HepG2 (cell line): ENCODE measurements around the gene TOB2. TPM values are rescaled to one million over a fixed set of nuclear protein-coding genes. Genes with fewer than 3 reads are reported as not detected.

Experiments
- ATF1 ChIP-seq: IDR thresholded peaks from 2 replicates; pipeline ENCODE4 v1.6.1; 2016; ENCODE audit warnings: mild to moderate bottlenecking, control low read depth
- FOXJ3 ChIP-seq: sonication (generic); formaldehyde crosslinking; IDR thresholded peaks from 2 replicates; pipeline ENCODE4 v1.4.0; 2020; ENCODE audit warnings: missing genetic modification reagents, mild to moderate bottlenecking, borderline replicate concordance
- FOXO1 ChIP-seq: sonication (generic); formaldehyde crosslinking; IDR thresholded peaks from 2 replicates; pipeline ENCODE4 v1.4.0; 2020; ENCODE audit warnings: missing genetic modification reagents
- GZF1 ChIP-seq: sonication (generic); formaldehyde crosslinking; IDR thresholded peaks from 2 replicates; pipeline ENCODE4 v1.5.1; 2020; ENCODE audit warnings: mild to moderate bottlenecking, missing genetic modification reagents
- HNRNPLL ChIP-seq: fragments of 200-400 bp; formaldehyde crosslinking; IDR thresholded peaks from 2 replicates; pipeline ENCODE4 v1.6.1; 2017; ENCODE audit warnings: mild to moderate bottlenecking, low read depth, low read length; ENCODE audit not compliant: poor library complexity, severe bottlenecking
- HOXD1 ChIP-seq: sonication (generic); formaldehyde crosslinking; IDR thresholded peaks from 2 replicates; pipeline ENCODE4 v1.5.0; 2020; ENCODE audit warnings: missing genetic modification reagents
- IKZF1 ChIP-seq: fragments of 450-650 bp; IDR thresholded peaks from 2 replicates; pipeline ENCODE4 v1.7.1; 2016
- MAFG ChIP-seq: sonication (generic); formaldehyde crosslinking; IDR thresholded peaks from 2 replicates; pipeline ENCODE4 v1.5.1; 2020; ENCODE audit warnings: mild to moderate bottlenecking, missing genetic modification reagents
- NFKB2 ChIP-seq: sonication (generic); formaldehyde crosslinking; IDR thresholded peaks from 2 replicates; pipeline ENCODE4 v1.4.0; 2020; ENCODE audit warnings: missing genetic modification reagents, borderline replicate concordance
- SNAI1 ChIP-seq: sonication (generic); formaldehyde crosslinking; IDR thresholded peaks from 2 replicates; pipeline ENCODE4 v1.5.0; 2020; ENCODE audit warnings: mild to moderate bottlenecking, missing genetic modification reagents, borderline replicate concordance
- SRF ChIP-seq: IDR thresholded peaks from 2 replicates; pipeline ENCODE4 v1.6.1; 2011; ENCODE audit warnings: mild to moderate bottlenecking, low read depth, low read length, moderate library complexity
- SRSF9 ChIP-seq: fragments of 200-400 bp; formaldehyde crosslinking; IDR thresholded peaks from 2 replicates; pipeline ENCODE4 v1.6.1; 2018; ENCODE audit warnings: borderline replicate concordance, mild to moderate bottlenecking, low read depth, low read length; ENCODE audit not compliant: insufficient read depth, poor library complexity, severe bottlenecking
- U2AF1 ChIP-seq: fragments of 200-400 bp; formaldehyde crosslinking; optimal IDR thresholded peaks from 2 replicates; pipeline ENCODE3; 2017; ENCODE audit warnings: mild to moderate bottlenecking, low read depth, low read length
- ZFP62 ChIP-seq: sonication (generic); formaldehyde crosslinking; IDR thresholded peaks from 2 replicates; pipeline ENCODE4 v1.4.0; 2020; ENCODE audit warnings: missing genetic modification reagents
- ZNF256 ChIP-seq: sonication (generic); formaldehyde crosslinking; conservative IDR thresholded peaks from 2 replicates; pipeline ENCODE4 v1.4.0; 2020; ENCODE audit warnings: missing genetic modification reagents
- ZNF33B ChIP-seq: sonication (generic); formaldehyde crosslinking; IDR thresholded peaks from 2 replicates; pipeline ENCODE4 v1.5.1; 2020; ENCODE audit warnings: mild to moderate bottlenecking, missing genetic modification reagents
- ZNF441 ChIP-seq: sonication (generic); formaldehyde crosslinking; IDR thresholded peaks from 2 replicates; pipeline ENCODE4 v1.7.0; 2021; ENCODE audit warnings: missing genetic modification reagents, borderline replicate concordance
- ZNF570 ChIP-seq: sonication (generic); formaldehyde crosslinking; IDR thresholded peaks from 2 replicates; pipeline ENCODE4 v1.4.0; 2020; ENCODE audit warnings: mild to moderate bottlenecking, missing genetic modification reagents, borderline replicate concordance
- ZNF670 ChIP-seq: sonication (generic); formaldehyde crosslinking; IDR thresholded peaks from 2 replicates; pipeline ENCODE4 v1.8.0; 2022; ENCODE audit warnings: mild to moderate bottlenecking, missing genetic modification reagents, borderline replicate concordance
- ZNF883 ChIP-seq: sonication (generic); formaldehyde crosslinking; IDR thresholded peaks from 2 replicates; pipeline ENCODE4 v1.5.1; 2020; ENCODE audit warnings: mild to moderate bottlenecking, missing genetic modification reagents; ENCODE audit errors: not compliant biosample characterization
- polyA plus RNA-seq, 8 experiments: library from polyadenylated mRNA; depleted of rRNA in 3 of 8; stranded (reverse) in 7 of 8; unstranded in 1 of 8; fragments of >200 nt; fragmentation: Illumina TruSeq in 4 of 8; extraction: Trizol in 4 of 8; gene quantifications; 2 replicates each; pipeline versions ENCODE4 v1.2.1 to v1.2.3, GENCODE V29; 2011 to 2016; ENCODE audit warnings: low read depth in 4 of 8, missing spikeins in 1 of 8, mixed read lengths in 1 of 8; ENCODE audit not compliant: insufficient read depth in 1 of 8
- total RNA-seq, 5 experiments: library from RNA; depleted of rRNA; stranded (reverse); fragments of >200 nt; fragmentation: Illumina TruSeq; extraction: Trizol; gene quantifications; 2 replicates each; pipeline ENCODE4 v1.2.3, GENCODE V29; 2016; ENCODE audit warnings: low read depth in 1 of 5
- TF ChIP-seq, protein P1 (sequence below): sonication (generic); formaldehyde crosslinking; IDR thresholded peaks from 2 replicates; pipeline ENCODE4 v1.4.0; 2020; ENCODE audit warnings: low read depth, mild to moderate bottlenecking, missing genetic modification reagents
- TF ChIP-seq, protein P2 (sequence below): sonication (generic); formaldehyde crosslinking; IDR thresholded peaks from 2 replicates; pipeline ENCODE4 v1.5.0; 2020; ENCODE audit warnings: missing genetic modification reagents
- TF ChIP-seq, protein P3 (sequence below): sonication (generic); formaldehyde crosslinking; IDR thresholded peaks from 2 replicates; pipeline ENCODE4 v1.4.0; 2020; ENCODE audit warnings: mild to moderate bottlenecking, missing genetic modification reagents
- TF ChIP-seq, protein P4 (sequence below): sonication (generic); formaldehyde crosslinking; IDR thresholded peaks from 2 replicates; pipeline ENCODE4 v1.4.0; 2020; ENCODE audit warnings: missing genetic modification reagents

Gene TOB2
- total and polyA plus RNA-seq, 2 of the 13 experiments (the other 11 are each of a cell fraction or from before 2014, with no cell fraction given) = 12.2 to 13.7 TPM

DNA sequence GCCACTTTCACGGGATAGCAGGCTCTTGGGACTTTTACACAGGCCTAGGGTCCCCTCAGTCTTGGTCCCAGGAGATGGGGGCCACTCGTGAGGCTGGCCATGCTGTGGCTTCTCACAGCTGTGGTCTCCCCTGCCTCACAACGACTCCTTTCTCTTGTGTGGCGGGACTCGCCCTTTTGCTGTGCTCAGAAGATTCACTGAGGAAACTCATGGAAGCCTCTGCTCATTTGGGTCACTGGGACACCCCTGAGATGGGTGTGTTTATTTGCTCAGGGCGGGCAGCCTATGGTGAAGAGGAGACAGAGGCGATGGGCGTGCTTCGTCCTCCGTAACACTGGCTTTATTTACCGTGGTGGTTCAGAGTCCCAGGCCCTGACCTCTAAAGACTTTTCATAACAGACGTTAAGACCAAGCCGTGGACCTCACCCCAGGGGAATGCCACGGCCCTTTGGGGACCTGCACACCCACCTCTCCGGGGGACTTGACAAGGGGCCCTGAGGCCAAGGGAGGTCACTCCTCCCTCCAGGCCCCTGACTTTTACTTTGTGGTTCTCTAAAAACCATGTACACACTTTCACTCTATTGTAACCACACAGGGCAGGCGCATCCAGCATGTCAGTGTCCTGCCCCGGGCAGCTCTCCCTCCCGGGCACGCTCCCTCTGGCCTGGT, 49.3 kb downstream of the TOB2 start (continued):
- no peak for TF ChIP-seq ZNF256 (CRISPR knock-in tag)
- TF ChIP-seq FOXJ3 (CRISPR knock-in tag) = peak; percentile 69
- TF ChIP-seq IKZF1 = no peak
- TF ChIP-seq HNRNPLL = no peak
- TF ChIP-seq HOXD1 (CRISPR knock-in tag) = no peak
- TF ChIP-seq SRF = no peak
- no peak for TF ChIP-seq ZNF570 (CRISPR knock-in tag)
- TF ChIP-seq NFKB2 = no peak
- no peak for TF ChIP-seq U2AF1
- TF ChIP-seq, protein P1, sequence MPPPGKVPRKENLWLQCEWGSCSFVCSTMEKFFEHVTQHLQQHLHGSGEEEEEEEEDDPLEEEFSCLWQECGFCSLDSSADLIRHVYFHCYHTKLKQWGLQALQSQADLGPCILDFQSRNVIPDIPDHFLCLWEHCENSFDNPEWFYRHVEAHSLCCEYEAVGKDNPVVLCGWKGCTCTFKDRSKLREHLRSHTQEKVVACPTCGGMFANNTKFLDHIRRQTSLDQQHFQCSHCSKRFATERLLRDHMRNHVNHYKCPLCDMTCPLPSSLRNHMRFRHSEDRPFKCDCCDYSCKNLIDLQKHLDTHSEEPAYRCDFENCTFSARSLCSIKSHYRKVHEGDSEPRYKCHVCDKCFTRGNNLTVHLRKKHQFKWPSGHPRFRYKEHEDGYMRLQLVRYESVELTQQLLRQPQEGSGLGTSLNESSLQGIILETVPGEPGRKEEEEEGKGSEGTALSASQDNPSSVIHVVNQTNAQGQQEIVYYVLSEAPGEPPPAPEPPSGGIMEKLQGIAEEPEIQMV (CRISPR knock-in tag) = peak; percentile 82; the same call in 1 of the 2 replicates
- 0 out of 2 replicates have a peak, but pooled peaks have one; percentile 5 for TF ChIP-seq GZF1
- TF ChIP-seq ZNF441 (CRISPR knock-in tag) = peak; percentile 17; the same call in 1 of the 2 replicates
- TF ChIP-seq ZFP62 = no peak
- no peak for TF ChIP-seq ZNF33B (CRISPR knock-in tag)
- peak; percentile 71 for TF ChIP-seq ZNF883 (CRISPR knock-in tag)
- no peak for TF ChIP-seq SRSF9
- TF ChIP-seq ZNF670 (CRISPR knock-in tag) = no peak
- TF ChIP-seq ATF1 (CRISPR knock-in tag) = no peak
- TF ChIP-seq, protein P2, sequence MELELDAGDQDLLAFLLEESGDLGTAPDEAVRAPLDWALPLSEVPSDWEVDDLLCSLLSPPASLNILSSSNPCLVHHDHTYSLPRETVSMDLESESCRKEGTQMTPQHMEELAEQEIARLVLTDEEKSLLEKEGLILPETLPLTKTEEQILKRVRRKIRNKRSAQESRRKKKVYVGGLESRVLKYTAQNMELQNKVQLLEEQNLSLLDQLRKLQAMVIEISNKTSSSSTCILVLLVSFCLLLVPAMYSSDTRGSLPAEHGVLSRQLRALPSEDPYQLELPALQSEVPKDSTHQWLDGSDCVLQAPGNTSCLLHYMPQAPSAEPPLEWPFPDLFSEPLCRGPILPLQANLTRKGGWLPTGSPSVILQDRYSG (CRISPR knock-in tag) = no peak
- no peak for TF ChIP-seq SNAI1
- TF ChIP-seq, protein P3, sequence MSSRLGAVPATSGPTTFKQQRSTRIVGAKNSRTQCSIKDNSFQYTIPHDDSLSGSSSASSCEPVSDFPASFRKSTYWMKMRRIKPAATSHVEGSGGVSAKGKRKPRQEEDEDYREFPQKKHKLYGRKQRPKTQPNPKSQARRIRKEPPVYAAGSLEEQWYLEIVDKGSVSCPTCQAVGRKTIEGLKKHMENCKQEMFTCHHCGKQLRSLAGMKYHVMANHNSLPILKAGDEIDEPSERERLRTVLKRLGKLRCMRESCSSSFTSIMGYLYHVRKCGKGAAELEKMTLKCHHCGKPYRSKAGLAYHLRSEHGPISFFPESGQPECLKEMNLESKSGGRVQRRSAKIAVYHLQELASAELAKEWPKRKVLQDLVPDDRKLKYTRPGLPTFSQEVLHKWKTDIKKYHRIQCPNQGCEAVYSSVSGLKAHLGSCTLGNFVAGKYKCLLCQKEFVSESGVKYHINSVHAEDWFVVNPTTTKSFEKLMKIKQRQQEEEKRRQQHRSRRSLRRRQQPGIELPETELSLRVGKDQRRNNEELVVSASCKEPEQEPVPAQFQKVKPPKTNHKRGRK = no peak
- TF ChIP-seq, protein P4, sequence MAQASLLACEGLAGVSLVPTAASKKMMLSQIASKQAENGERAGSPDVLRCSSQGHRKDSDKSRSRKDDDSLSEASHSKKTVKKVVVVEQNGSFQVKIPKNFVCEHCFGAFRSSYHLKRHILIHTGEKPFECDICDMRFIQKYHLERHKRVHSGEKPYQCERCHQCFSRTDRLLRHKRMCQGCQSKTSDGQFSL (CRISPR knock-in tag) = no peak
- peak; percentile 88 for TF ChIP-seq FOXO1 (CRISPR knock-in tag)
- TF ChIP-seq MAFG = no peak
